H1 (cell line): ENCODE measurements around the gene SLC12A8. TPM values are rescaled to one million over a fixed set of nuclear protein-coding genes. Genes with fewer than 3 reads are reported as not detected.

Experiments
- BCL11A ChIP-seq, 2 experiments: IDR thresholded peaks; one replicate each; pipeline ENCODE4 v1.6.1; 2011; ENCODE audit warnings: low read depth in 2 of 2, low read length in 2 of 2, mild to moderate bottlenecking in 2 of 2
- EGR1 ChIP-seq: IDR thresholded peaks from 2 replicates; pipeline ENCODE4 v1.6.1; 2011; ENCODE audit warnings: low read depth, low read length, borderline replicate concordance
- polyA plus RNA-seq, 7 experiments: library from polyadenylated mRNA; depleted of rRNA in 3 of 7; stranded (reverse) in 5 of 7; unstranded in 2 of 7; fragments of >200 nt in 5 of 7; fragments of 200-250 nt in 2 of 7; gene quantifications; 1 replicate in 5 of 7; 2 replicates in 1 of 7; 4 replicates in 1 of 7; pipeline versions ENCODE4 v1.2.1 to v1.2.3, GENCODE V29; 2011 to 2013; ENCODE audit warnings: missing spikeins in 2 of 7, mixed read lengths in 2 of 7
- total RNA-seq: library from RNA; stranded (reverse); fragmentation: NEBNext Ultra II Directional; extraction: Animal tissue kit (Norgen Biotek cat#: 25700); gene quantifications from 2 replicates; pipeline ENCODE4 v1.2.1, GENCODE V29; 2021

The SLC12A8 gene
- total and polyA plus RNA-seq, 2 of the 8 experiments (the other 6 are each of a cell fraction or from before 2014, with no cell fraction given), result 13.7 to 14.4 TPM

DNA sequence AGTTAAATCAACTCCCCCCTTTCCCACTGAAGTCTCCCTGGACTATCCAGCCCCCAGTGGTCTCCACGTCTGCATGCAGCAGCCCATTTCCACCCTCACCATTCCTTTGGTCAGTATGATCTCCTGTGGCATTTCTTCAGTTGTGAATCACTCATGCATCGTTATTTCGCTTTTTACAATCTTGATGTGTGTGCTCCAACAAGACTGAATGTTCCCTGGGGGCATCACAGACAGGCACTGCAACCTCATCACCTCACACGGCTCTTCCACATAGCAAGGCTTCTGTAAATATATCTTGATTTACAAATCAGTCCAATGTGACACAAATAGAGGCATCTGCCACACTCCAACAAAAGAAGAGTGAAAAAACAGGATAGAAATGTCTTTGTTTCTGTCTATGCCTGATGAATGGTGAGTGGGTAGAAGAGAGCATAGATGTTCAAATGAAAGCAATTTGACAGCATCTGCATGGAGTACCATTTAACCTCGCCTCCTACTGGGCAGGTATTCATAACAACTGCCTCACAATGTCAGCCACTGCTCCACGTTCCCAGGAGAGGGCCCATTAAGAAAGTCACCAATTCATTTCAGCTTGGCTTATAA is 162.0 kb downstream of the SLC12A8 start (continued):
- no peak for TF ChIP-seq EGR1
- no peak for TF ChIP-seq BCL11A (IDR thresholded peaks at IDR 0.05; ENCODE audit: low read depth in 2 of 2, low read length in 2 of 2)
